ENCODE data around the gene KLC4. TPM values are rescaled to one million over a fixed set of nuclear protein-coding genes. Genes with fewer than 3 reads are reported as not detected.
A peak's percentile ranks its signal among the peaks of the same experiment; 100 is the strongest.

KLC4 gene
- total and polyA plus RNA-seq, 9 of the 15 experiments (the other 6 are each of a cell fraction or from before 2014, with no cell fraction given): 1.7 to 16.2 (median 7.7) TPM

- peak; percentile 73 to 77; a peak in 3 of 4 replicates for TF ChIP-seq FOXK2 (conservative IDR thresholded peaks at IDR 0.05 in 1 of 2, IDR thresholded peaks at IDR 0.05 in 1 of 2; ENCODE audit: low read depth in 2 of 2)
- peak; percentile 79 to 84 for TF ChIP-seq SRF (CRISPR knock-in tag; IDR thresholded peaks at IDR 0.05)
- peak; percentile 18; the same call in 1 of the 2 replicates for TF ChIP-seq ZEB2 (IDR thresholded peaks at IDR 0.05)
- no peak for TF ChIP-seq GTF2A2 (tag; IDR thresholded peaks at IDR 0.05)
- TF ChIP-seq ZNF699 (CRISPR knock-in tag; IDR thresholded peaks at IDR 0.05; ENCODE audit: insufficient replicate concordance): no peak
- TF ChIP-seq, protein P1, sequence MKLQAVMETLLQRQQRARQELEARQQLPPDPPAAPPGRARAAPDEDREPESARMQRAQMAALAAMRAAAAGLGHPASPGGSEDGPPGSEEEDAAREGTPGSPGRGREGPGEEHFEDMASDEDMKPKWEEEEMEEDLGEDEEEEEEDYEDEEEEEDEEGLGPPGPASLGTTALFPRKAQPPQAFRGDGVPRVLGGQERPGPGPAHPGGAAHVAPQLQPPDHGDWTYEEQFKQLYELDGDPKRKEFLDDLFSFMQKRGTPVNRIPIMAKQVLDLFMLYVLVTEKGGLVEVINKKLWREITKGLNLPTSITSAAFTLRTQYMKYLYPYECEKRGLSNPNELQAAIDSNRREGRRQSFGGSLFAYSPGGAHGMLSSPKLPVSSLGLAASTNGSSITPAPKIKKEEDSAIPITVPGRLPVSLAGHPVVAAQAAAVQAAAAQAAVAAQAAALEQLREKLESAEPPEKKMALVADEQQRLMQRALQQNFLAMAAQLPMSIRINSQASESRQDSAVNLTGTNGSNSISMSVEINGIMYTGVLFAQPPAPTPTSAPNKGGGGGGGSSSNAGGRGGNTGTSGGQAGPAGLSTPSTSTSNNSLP (IDR thresholded peaks at IDR 0.05; ENCODE audit: borderline replicate concordance, low read depth, low read length): no peak
- TF ChIP-seq, protein P2, sequence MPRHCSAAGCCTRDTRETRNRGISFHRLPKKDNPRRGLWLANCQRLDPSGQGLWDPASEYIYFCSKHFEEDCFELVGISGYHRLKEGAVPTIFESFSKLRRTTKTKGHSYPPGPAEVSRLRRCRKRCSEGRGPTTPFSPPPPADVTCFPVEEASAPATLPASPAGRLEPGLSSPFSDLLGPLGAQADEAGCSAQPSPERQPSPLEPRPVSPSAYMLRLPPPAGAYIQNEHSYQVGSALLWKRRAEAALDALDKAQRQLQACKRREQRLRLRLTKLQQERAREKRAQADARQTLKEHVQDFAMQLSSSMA (CRISPR knock-in tag; IDR thresholded peaks at IDR 0.05): peak; percentile 93
- no peak for TF ChIP-seq MED1 (CRISPR knock-in tag; IDR thresholded peaks at IDR 0.05; ENCODE audit: borderline replicate concordance)
- TF ChIP-seq, protein P3, sequence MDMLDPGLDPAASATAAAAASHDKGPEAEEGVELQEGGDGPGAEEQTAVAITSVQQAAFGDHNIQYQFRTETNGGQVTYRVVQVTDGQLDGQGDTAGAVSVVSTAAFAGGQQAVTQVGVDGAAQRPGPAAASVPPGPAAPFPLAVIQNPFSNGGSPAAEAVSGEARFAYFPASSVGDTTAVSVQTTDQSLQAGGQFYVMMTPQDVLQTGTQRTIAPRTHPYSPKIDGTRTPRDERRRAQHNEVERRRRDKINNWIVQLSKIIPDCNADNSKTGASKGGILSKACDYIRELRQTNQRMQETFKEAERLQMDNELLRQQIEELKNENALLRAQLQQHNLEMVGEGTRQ (CRISPR knock-in tag; IDR thresholded peaks at IDR 0.05): no peak
- no peak for TF ChIP-seq TSC22D4 (tag; IDR thresholded peaks at IDR 0.05)
- TF ChIP-seq ZSCAN32 (CRISPR knock-in tag; IDR thresholded peaks at IDR 0.05): peak; percentile 80
- TF ChIP-seq BRCA1 (IDR thresholded peaks at IDR 0.05): no peak
- no peak for TF ChIP-seq BRCA1 (CRISPR knock-in tag; IDR thresholded peaks at IDR 0.05)
- no peak for TF ChIP-seq ZNF311 (CRISPR knock-in tag; IDR thresholded peaks at IDR 0.05)
- peak; percentile 96 to 98 for TF ChIP-seq ETV6 (IDR thresholded peaks at IDR 0.05; ENCODE audit: borderline replicate concordance in 1 of 2, low read depth in 2 of 2, low read length in 1 of 2)
- TF ChIP-seq ETV6 (CRISPR knock-in tag; IDR thresholded peaks at IDR 0.05; ENCODE audit: borderline replicate concordance): no peak
- no peak for TF ChIP-seq REST (IDR thresholded peaks at IDR 0.05; ENCODE audit: borderline replicate concordance)
- TF ChIP-seq REST (CRISPR knock-in tag; IDR thresholded peaks at IDR 0.05; ENCODE audit: low read depth): peak; percentile 92
Observed at GRCh38 chr6:43053545-43054205, 5.8 kb upstream of the KLC4 start, which contains the start of gene CUL7 (continued).
